HepG2 (cell line): ENCODE data around the gene SMAD6. TPM values are rescaled to one million over a fixed set of nuclear protein-coding genes. Genes with fewer than 3 reads are reported as not detected.

ENCODE experiments used
- ATAC-seq: fragments of 200-7000 bp; cut with Tn5 transposase; 3 replicates; pipeline ENCODE4 v1.9.1; 2020; ENCODE audit warnings: mild to moderate bottlenecking, moderate library complexity
- BruUV-seq: library from RNA; stranded (reverse); fragments of 400-500 nt; replicated peaks from 2 replicates; lab custom pipeline; 2021; lab: Mats Ljungman, UMichigan
- CTCF ChIA-PET: fragments of 300-600 bp; formaldehyde crosslinking; extraction: SDS; loops from one replicate; lab custom pipeline; 2021; ENCODE audit warnings: low total read pairs, inconsistent platforms, low intra/inter-chr PET ratio; lab: Yijun Ruan, JAX
- POLR2A ChIA-PET: fragments of 350-600 bp; sonication (Branson Sonifier 250); formaldehyde crosslinking; loops from one replicate; lab custom pipeline; 2020; ENCODE audit warnings: antibody characterized with exemption, inconsistent platforms; lab: Yijun Ruan, JAX
- DNase-seq: peaks from one replicate; pipeline ENCODE4 v3.0.0-alpha.2; 2015; ENCODE audit warnings: low spot score
- FAIRE-seq: peaks from 3 replicates; lab custom pipeline; 2011; peaks lifted over from hg19 to GRCh38; lab: Jason Lieb, UNC
- H2AFZ ChIP-seq: one replicate; pipeline ENCODE4 v1.6.1; 2011; ENCODE audit warnings: low read length, inconsistent platforms
- H3K27ac ChIP-seq: fragments of 300-600 bp; 3 replicates; pipeline ENCODE4 v1.8.0; 2011; ENCODE audit warnings: mixed run types, mild to moderate bottlenecking, mixed read lengths, low read length, inconsistent platforms; ENCODE audit not compliant: insufficient read depth; ENCODE audit errors: extremely low read length
- H3K27me3 ChIP-seq, 2 experiments: fragments of 200-600 bp in 1 of 2; 2 replicates in 1 of 2; 3 replicates in 1 of 2; pipeline versions ENCODE4 v1.6.0 to v1.8.0; 2011; ENCODE audit warnings: low read length in 2 of 2, mild to moderate bottlenecking in 2 of 2, moderate library complexity in 2 of 2, inconsistent platforms in 1 of 2; ENCODE audit not compliant: insufficient read depth in 2 of 2, control insufficient read depth in 1 of 2
- H3K36me3 ChIP-seq, 2 experiments: fragments of 200-600 bp in 1 of 2; replicated peaks in 1 of 2; 2 replicates in 1 of 2; 3 replicates in 1 of 2; pipeline versions ENCODE4 v1.5.1 to v1.8.0; 2011; ENCODE audit warnings: low read length in 2 of 2, inconsistent platforms in 1 of 2; ENCODE audit not compliant: insufficient read depth in 2 of 2, control insufficient read depth in 1 of 2
- H3K4me1 ChIP-seq: 2 replicates; pipeline ENCODE4 v1.5.1; 2012; ENCODE audit warnings: low read length, inconsistent platforms; ENCODE audit not compliant: insufficient read depth
- H3K4me2 ChIP-seq: 2 replicates; pipeline ENCODE4 v1.6.0; 2011; ENCODE audit warnings: low read depth, low read length, inconsistent platforms
- H3K4me3 ChIP-seq, 3 experiments: fragments of 200-600 bp in 1 of 3; sonication (generic), shearing (Covaris generic) in 1 of 3; replicated peaks in 1 of 3; 2 replicates each; pipeline ENCODE4 v1.5.1; 2011 to 2016; ENCODE audit warnings: low read length in 3 of 3, inconsistent platforms in 2 of 3, low read depth in 2 of 3, mild to moderate bottlenecking in 2 of 3, control low read depth in 1 of 3, mixed read lengths in 1 of 3; ENCODE audit not compliant: insufficient read depth in 1 of 3
- H3K79me2 ChIP-seq: one replicate; pipeline ENCODE4 v1.6.1; 2011; ENCODE audit warnings: low read length, inconsistent platforms; ENCODE audit not compliant: insufficient read depth
- H3K9ac ChIP-seq: 2 replicates; pipeline ENCODE4 v1.6.0; 2011; ENCODE audit warnings: mild to moderate bottlenecking, low read depth, low read length, inconsistent platforms; ENCODE audit not compliant: insufficient read depth
- H3K9me3 ChIP-seq: 2 replicates; pipeline ENCODE4 v1.5.1; 2012; ENCODE audit warnings: mild to moderate bottlenecking, low read length
- H4K20me1 ChIP-seq: 2 replicates; pipeline ENCODE4 v1.6.0; 2011; ENCODE audit warnings: inconsistent platforms, mild to moderate bottlenecking, low read length, moderate library complexity; ENCODE audit not compliant: insufficient read depth
- ATF1 ChIP-seq: IDR thresholded peaks from 2 replicates; pipeline ENCODE4 v1.6.1; 2016; ENCODE audit warnings: mild to moderate bottlenecking, control low read depth
- BRCA1 ChIP-seq: sonication (generic); formaldehyde crosslinking; IDR thresholded peaks from 2 replicates; pipeline ENCODE4 v1.4.0; 2020; ENCODE audit warnings: missing genetic modification reagents
- CTCF ChIP-seq: sonication (generic); formaldehyde crosslinking; IDR thresholded peaks from 2 replicates; pipeline ENCODE4 v1.5.0; 2020; ENCODE audit warnings: mild to moderate bottlenecking, missing genetic modification reagents, moderate library complexity
- GATAD1 ChIP-seq: IDR thresholded peaks from 2 replicates; pipeline ENCODE4 v1.6.1; 2016; ENCODE audit warnings: missing genetic modification reagents, missing compliant biosample characterization
- GATAD2A ChIP-seq: IDR thresholded peaks from 2 replicates; pipeline ENCODE4 v1.6.1; 2016
- GPN1 ChIP-seq: sonication (generic); formaldehyde crosslinking; IDR thresholded peaks from 2 replicates; pipeline ENCODE4 v1.5.1; 2020; ENCODE audit warnings: missing genetic modification reagents, borderline replicate concordance
- MAZ ChIP-seq, 2 experiments: sonication (generic) in 1 of 2; formaldehyde crosslinking in 1 of 2; IDR thresholded peaks; 2 replicates each; pipeline versions ENCODE4 v1.5.0 to v1.6.1; 2012 to 2020; ENCODE audit warnings: low read depth in 2 of 2, mild to moderate bottlenecking in 2 of 2, borderline replicate concordance in 1 of 2, improper control_type of control experiment in 1 of 2, low read length in 1 of 2, missing genetic modification reagents in 1 of 2, moderate library complexity in 1 of 2
- SNAI1 ChIP-seq: sonication (generic); formaldehyde crosslinking; IDR thresholded peaks from 2 replicates; pipeline ENCODE4 v1.5.0; 2020; ENCODE audit warnings: mild to moderate bottlenecking, missing genetic modification reagents, borderline replicate concordance
- SP1 ChIP-seq, 2 experiments: fragments of 450-650 bp in 1 of 2; sonication (generic) in 1 of 2; formaldehyde crosslinking in 1 of 2; IDR thresholded peaks; 2 replicates each; pipeline versions ENCODE4 v1.4.0 to v1.6.1; 2016 to 2020; ENCODE audit warnings: missing genetic modification reagents in 1 of 2
- TCF7 ChIP-seq: sonication (generic); IDR thresholded peaks from 2 replicates; pipeline ENCODE4 v1.6.1; 2016; ENCODE audit warnings: antibody characterized with exemption, low read depth
- THYN1 ChIP-seq: sonication (generic); formaldehyde crosslinking; IDR thresholded peaks from 2 replicates; pipeline ENCODE4 v1.8.1; 2023; ENCODE audit warnings: low read depth, mild to moderate bottlenecking, moderate library complexity, missing genetic modification reagents, borderline replicate concordance
- ZFY ChIP-seq: sonication (generic); formaldehyde crosslinking; IDR thresholded peaks from 2 replicates; pipeline ENCODE4 v1.4.0; 2020; ENCODE audit warnings: missing genetic modification reagents
- ZNF253 ChIP-seq: sonication (generic); formaldehyde crosslinking; IDR thresholded peaks from 2 replicates; pipeline ENCODE4 v1.8.0; 2022; ENCODE audit warnings: mild to moderate bottlenecking, missing genetic modification reagents, borderline replicate concordance
- ZNF430 ChIP-seq: sonication (generic); formaldehyde crosslinking; IDR thresholded peaks from 2 replicates; pipeline ENCODE4 v1.9.0; 2021; ENCODE audit warnings: mild to moderate bottlenecking, missing genetic modification reagents
- ZNF563 ChIP-seq: sonication (generic); formaldehyde crosslinking; IDR thresholded peaks from 2 replicates; pipeline ENCODE4 v1.8.0; 2022; ENCODE audit warnings: mild to moderate bottlenecking, moderate library complexity, missing genetic modification reagents
- ZNF616 ChIP-seq: sonication (generic); formaldehyde crosslinking; IDR thresholded peaks from 2 replicates; pipeline ENCODE4 v1.5.0; 2020; ENCODE audit warnings: low read depth, mild to moderate bottlenecking, missing genetic modification reagents
- WGBS: methylation state at CpG from one replicate; pipeline ENCODE4 v1.1.6; 2017; ENCODE audit warnings: low lambda C conversion rate; 5-methylcytosine and 5-hydroxymethylcytosine counted together
- in situ Hi-C: cut with HindIII; loops from 2 replicates; pipeline ENCODE4 v1.10.0; 2017; ENCODE audit warnings: low pct_unique_long_range_greater_than_20kb; ENCODE audit not compliant: extremely low pct_ligation_motif_present
- intact Hi-C: fragments of 100-400 bp; cut with micrococcal nuclease; formaldehyde crosslinking; loops from one replicate; pipeline ENCODE4 v1.10.0; 2022; ENCODE audit not compliant: unreplicated experiment
- polyA plus RNA-seq, 8 experiments: library from polyadenylated mRNA; depleted of rRNA in 3 of 8; stranded (reverse) in 7 of 8; unstranded in 1 of 8; fragments of >200 nt; fragmentation: Illumina TruSeq in 4 of 8; extraction: Trizol in 4 of 8; gene quantifications; 2 replicates each; pipeline versions ENCODE4 v1.2.1 to v1.2.3, GENCODE V29; 2011 to 2016; ENCODE audit warnings: low read depth in 4 of 8, missing spikeins in 1 of 8, mixed read lengths in 1 of 8; ENCODE audit not compliant: insufficient read depth in 1 of 8
- total RNA-seq, 5 experiments: library from RNA; depleted of rRNA; stranded (reverse); fragments of >200 nt; fragmentation: Illumina TruSeq; extraction: Trizol; gene quantifications; 2 replicates each; pipeline ENCODE4 v1.2.3, GENCODE V29; 2016; ENCODE audit warnings: low read depth in 1 of 5

Gene SMAD6
- total and polyA plus RNA-seq, 2 of the 13 experiments (the other 11 are each of a cell fraction or from before 2014, with no cell fraction given), result 3.3 to 4.4 TPM

GRCh38 chr15:66774001-66774814, 72.2 kb downstream of the SMAD6 start (continued):
- peak; percentile 98 for TF ChIP-seq CTCF (CRISPR knock-in tag)
- TF ChIP-seq GATAD2A, result peak; percentile 77
- TF ChIP-seq GATAD1 (CRISPR knock-in tag), result 0 out of 2 replicates have a peak, but pooled peaks have one; percentile 32
- TF ChIP-seq THYN1 (CRISPR knock-in tag), result 0 out of 2 replicates have a peak, but pooled peaks have one; percentile 42
- TF ChIP-seq ZFY (CRISPR knock-in tag), result peak; percentile 59
- TF ChIP-seq ATF1 (CRISPR knock-in tag), result no peak
- TF ChIP-seq ZNF563, result no peak

- ChIA-PET CTCF (interaction anchor here (1.1 to 3.1 kb wide), 5 partner anchors 73 to 172 kb away, joined by 3 to 19 read pairs (median 8); no protein-coding TSS in a partner anchor), POLR2A (interaction anchor here (1.2 kb wide), 1 partner anchor 75 kb away, joined by 3 read pairs; no protein-coding TSS in a partner anchor)
- Histone ChIP-seq H4K20me1 (no peaks in the 10 kb centered on the region), H3K4me1 (peaks cover 66% of the 10 kb centered on the region), H3K9me3 (no peaks in the 10 kb centered on the region), H3K9ac (no peak overlapping the region), H3K27ac (no peak overlapping the region), H3K36me3 (no peaks in the 10 kb centered on the region), H3K27me3 (no peaks in the 10 kb centered on the region), H3K4me3 (no peak overlapping the region), H2AFZ (no peak overlapping the region), H3K79me2 (no peaks in the 10 kb centered on the region), H3K4me2 (no peak overlapping the region)
- no peak for FAIRE-seq
- ATAC-seq, result no peak
- no peak for DNase-seq
- BruUV-seq, result no TSS peak
- in situ Hi-C loops, result loop anchor here (5.0 kb wide), 1 partner anchor 163 kb away; no protein-coding TSS in a partner anchor
- 96% methylated on average over 18 of the region's 18 CpGs for WGBS
- intact Hi-C loops, result no loop called here
- TF ChIP-seq SP1 (IDR thresholded peaks at IDR 0.05), result no peak
- TF ChIP-seq SP1 (CRISPR knock-in tag; IDR thresholded peaks at IDR 0.05), result no peak
- no peak for TF ChIP-seq MAZ (IDR thresholded peaks at IDR 0.05; ENCODE audit: borderline replicate concordance, low read depth, low read length)
- no peak for TF ChIP-seq MAZ (CRISPR knock-in tag; IDR thresholded peaks at IDR 0.05; ENCODE audit: low read depth)
- no peak for TF ChIP-seq ZNF616 (CRISPR knock-in tag)
- TF ChIP-seq ZNF253 (CRISPR knock-in tag), result no peak
- no peak for TF ChIP-seq BRCA1 (CRISPR knock-in tag)
- no peak for TF ChIP-seq GPN1 (CRISPR knock-in tag)
- TF ChIP-seq SNAI1 (CRISPR knock-in tag), result no peak
- no peak for TF ChIP-seq TCF7
- no peak for TF ChIP-seq ZNF430 (CRISPR knock-in tag)
Observed at GRCh38 chr15:66775127-66776105, 73.4 kb downstream of the SMAD6 start.
